ENCODE measurements around the gene DDRGK1. TPM values are rescaled to one million over a fixed set of nuclear protein-coding genes. Genes with fewer than 3 reads are reported as not detected.

Gene DDRGK1
- total and polyA plus RNA-seq, 2 of the 4 experiments (the other 2 are of a cell fraction), result 12.2 to 29.6 TPM

- Histone ChIP-seq H3K9me3 (ENCODE audit: control insufficient read depth, insufficient read depth, low read length) (no peaks in the 10 kb centered on the region), H2BK120ac (ENCODE audit: low read depth, low read length) (no peak overlapping the region), H3K4me1 (ENCODE audit: control insufficient read depth, insufficient read depth, low read length) (no peaks in the 10 kb centered on the region), H3K36me3 (ENCODE audit: control insufficient read depth, insufficient read depth, low read length) (peaks cover 6% of the 10 kb centered on the region; the same call in 1 of the 2 replicates), H3K9ac (ENCODE audit: low read depth, low read length) (no peak overlapping the region), H3K14ac (replicated peaks; ENCODE audit: low read depth, low read length) (no peak overlapping the region), H2AFZ (replicated peaks; ENCODE audit: low read length, poor library complexity) (no peak overlapping the region), H3K4ac (ENCODE audit: low read depth, low read length) (no peak overlapping the region), H3K56ac (ENCODE audit: extremely low read depth, insufficient read depth, low read length) (no peak overlapping the region), H2BK20ac (ENCODE audit: low read depth, low read length) (no peak overlapping the region), H2AK9ac (replicated peaks; ENCODE audit: low read depth, low read length, poor library complexity) (no peak overlapping the region), H3K27ac (ENCODE audit: insufficient read depth, low read length) (no peak overlapping the region), H3K9me1 (ENCODE audit: insufficient read depth, low read length) (no peaks in the 10 kb centered on the region), H4K20me1 (ENCODE audit: insufficient read depth, low read length) (no peaks in the 10 kb centered on the region), H2BK15ac (ENCODE audit: low read depth, low read length) (no peak overlapping the region), H4K5ac (ENCODE audit: low read depth, low read length) (no peak overlapping the region), H4K91ac (ENCODE audit: insufficient read depth, low read depth, low read length) (no peak overlapping the region), H2BK5ac (ENCODE audit: low read depth, low read length, poor library complexity, severe bottlenecking) (no peak overlapping the region), H3K4me2 (ENCODE audit: low read depth, low read length) (no peak overlapping the region), H2AK5ac (ENCODE audit: low read depth, low read length) (no peak overlapping the region), H3K27me3 (ENCODE audit: control insufficient read depth, insufficient read depth, low read length) (peaks cover under 1% of the 10 kb centered on the region; the same call in 1 of the 2 replicates), H3K23ac (ENCODE audit: low read depth, low read length) (no peak overlapping the region), H4K8ac (ENCODE audit: low read depth in 2 of 2, low read length in 2 of 2) (no peak overlapping the region), H3K18ac (ENCODE audit: low read depth, low read length) (no peak overlapping the region), H3K79me1 (ENCODE audit: low read depth in 1 of 2, low read length in 2 of 2) (no peaks in the 10 kb centered on the region), H3K4me3 (ENCODE audit: insufficient read depth, low read depth, low read length) (no peak overlapping the region)
- dilution Hi-C loops (cut with HindIII; ENCODE audit: low sequenced_read_pairs, unreplicated experiment), result no loop called here
- ChIA-PET POLR2A (ENCODE audit: unreplicated experiment) (no interaction called here), CTCF (no interaction called here)
- 100% methylated on average over 6 of the region's 14 CpGs; no CpG with 5 or more reads in 1 of the 2 experiments for WGBS, 2 experiments (ENCODE audit: extremely low coverage in 2 of 2, insufficient read length in 1 of 2)
- ATAC-seq (ENCODE audit: low read depth) (no peak), DNase-seq (no peak)
- BruUV-seq (replicated peaks), result no TSS peak
- intact Hi-C loops (cut with micrococcal nuclease), result no loop called here
- in situ Hi-C loops (cut with MboI; ENCODE audit: low sequenced_read_pairs), result no loop called here
- TF ChIP-seq ELK1 (IDR thresholded peaks at IDR 0.05; ENCODE audit: borderline replicate concordance, low read depth, low read length) (no peak), RAD21 (IDR thresholded peaks at IDR 0.05; ENCODE audit: low read length) (no peak), POLR2A (IDR thresholded peaks at IDR 0.05; ENCODE audit: low read depth, low read length) (no peak), MAZ (IDR thresholded peaks at IDR 0.05; ENCODE audit: borderline replicate concordance, low read depth, low read length) (no peak), BHLHE40 (IDR thresholded peaks at IDR 0.05; ENCODE audit: low read depth, low read length) (no peak), MXI1 (IDR thresholded peaks at IDR 0.05; ENCODE audit: borderline replicate concordance, low read depth, low read length) (no peak), NFE2L2 (IDR thresholded peaks at IDR 0.05; ENCODE audit: low read depth, low read length) (no peak), RFX5 (IDR thresholded peaks at IDR 0.05; ENCODE audit: low read depth, low read length) (no peak), CEBPB (IDR thresholded peaks at IDR 0.05; ENCODE audit: low read depth, low read length) (no peak), RCOR1 (IDR thresholded peaks at IDR 0.05; ENCODE audit: insufficient replicate concordance, low read length) (no peak), USF2 (IDR thresholded peaks at IDR 0.05; ENCODE audit: low read depth, low read length) (no peak), SMC3 (IDR thresholded peaks at IDR 0.05; ENCODE audit: low read depth, low read length) (no peak), CTCF (conservative IDR thresholded peaks at IDR 0.05; ENCODE audit: low read depth, low read length) (no peak), CHD1 (IDR thresholded peaks at IDR 0.05; ENCODE audit: low read depth, low read length) (no peak), FOS (IDR thresholded peaks at IDR 0.05; ENCODE audit: low read depth, low read length) (no peak), MAFK (IDR thresholded peaks at IDR 0.05; ENCODE audit: low read depth, low read length) (no peak)
Observed at GRCh38 chr20:3229798-3230197, 25.3 kb upstream of the DDRGK1 start.

Measured in IMR-90 (cell line).